NCI-H460 (cell line): ENCODE results near the gene BRSK1. TPM values are rescaled to one million over a fixed set of nuclear protein-coding genes. Genes with fewer than 3 reads are reported as not detected.
"Not testable (repeated sequence)": the region's sequence is repeated elsewhere in the genome, so short reads cannot be mapped to it uniquely, and the experiment has no call there.

Source experiments
- DNase-seq: peaks from one replicate; pipeline ENCODE4 v3.0.0-alpha.2; 2016; ENCODE audit warnings: low read depth; ENCODE audit errors: extremely low read depth
- total RNA-seq: library from RNA; depleted of rRNA; stranded (reverse); fragments of >200 nt; shearing (Covaris generic); gene quantifications from 2 replicates; pipeline ENCODE4 v1.2.3, GENCODE V29; 2014

Gene BRSK1
- total RNA-seq, 1 experiment from 2014 or later, result 3.8 TPM

DNA sequence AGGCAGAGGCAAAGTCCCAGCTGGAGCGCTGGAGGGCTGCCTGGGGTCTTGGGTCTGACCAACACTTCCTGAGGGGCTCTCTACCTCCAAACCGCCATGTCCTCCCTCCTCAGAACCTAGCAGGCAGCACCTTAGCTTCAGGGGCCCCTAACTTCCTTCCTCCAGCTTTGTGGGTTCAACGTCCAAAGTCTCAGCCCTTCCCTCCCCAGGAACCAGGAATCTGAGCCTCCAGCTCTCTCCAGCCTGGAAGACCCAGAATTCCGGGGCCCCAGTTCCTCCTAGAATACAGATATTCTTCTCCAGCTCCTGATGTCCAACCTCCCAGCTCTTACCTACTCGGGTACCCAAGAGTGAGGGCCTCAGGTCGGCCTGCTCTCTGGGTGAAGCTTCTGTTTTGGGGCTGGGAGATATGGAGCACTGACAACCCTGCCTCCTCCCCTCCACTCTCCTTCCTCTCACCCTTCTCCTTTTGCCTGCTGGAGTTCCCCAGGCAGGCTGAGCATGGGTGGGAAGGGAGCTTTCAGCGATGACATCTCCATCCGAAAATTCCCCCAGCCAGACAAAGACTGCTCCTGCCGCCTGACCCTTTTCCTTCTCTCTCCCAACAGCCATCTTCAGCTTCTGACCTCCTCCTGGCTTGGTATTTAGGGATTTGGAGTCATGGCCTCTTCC is 37.8 kb downstream of the BRSK1 start:
- DNase-seq, result no peak

- no peak for DNase-seq
Measured at GRCh38 chr19:55322204-55322885, 38.5 kb downstream of the BRSK1 start.

GRCh38 chr19:55324662-55325061 is 40.9 kb downstream of the BRSK1 start:
- no peak for DNase-seq

- DNase-seq, result no peak
Measured at GRCh38 chr19:55325172-55325571, 41.4 kb downstream of the BRSK1 start, which contains the start of gene TMEM150B. Gene TMEM150B (minus strand): TSS chr19:55325341. CDS start chr19:55321036, 4,305 bp downstream.

GRCh38 chr19:55328774-55329318 is 45.0 kb downstream of the BRSK1 start:
- not testable (repeated sequence) for DNase-seq

DNA sequence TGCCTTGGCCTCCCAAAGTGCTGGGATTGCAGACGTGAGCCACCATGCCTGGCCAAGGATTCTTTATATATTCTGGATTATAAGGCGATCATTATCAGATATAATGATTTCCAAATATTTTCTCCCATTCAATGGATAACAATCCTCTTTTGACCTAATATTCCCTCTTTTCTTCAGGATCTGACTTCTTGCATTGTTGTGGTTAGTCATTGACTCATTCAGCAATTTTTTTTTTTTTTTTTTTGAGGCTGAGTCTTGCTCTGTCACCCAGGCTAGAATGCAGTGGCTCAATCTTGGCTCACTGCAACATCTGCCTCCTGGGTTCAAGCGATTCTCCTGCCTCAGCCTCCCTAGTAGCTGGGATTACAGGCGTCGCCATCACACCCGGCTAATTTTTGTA is 46.0 kb downstream of the BRSK1 start:
- DNase-seq, result not testable (repeated sequence)

GRCh38 chr19:55333870-55334269 is 50.1 kb downstream of the BRSK1 start:
- no peak for DNase-seq

- DNase-seq, result no peak
Measured at GRCh38 chr19:55336101-55336500, 52.3 kb downstream of the BRSK1 start.

DNA sequence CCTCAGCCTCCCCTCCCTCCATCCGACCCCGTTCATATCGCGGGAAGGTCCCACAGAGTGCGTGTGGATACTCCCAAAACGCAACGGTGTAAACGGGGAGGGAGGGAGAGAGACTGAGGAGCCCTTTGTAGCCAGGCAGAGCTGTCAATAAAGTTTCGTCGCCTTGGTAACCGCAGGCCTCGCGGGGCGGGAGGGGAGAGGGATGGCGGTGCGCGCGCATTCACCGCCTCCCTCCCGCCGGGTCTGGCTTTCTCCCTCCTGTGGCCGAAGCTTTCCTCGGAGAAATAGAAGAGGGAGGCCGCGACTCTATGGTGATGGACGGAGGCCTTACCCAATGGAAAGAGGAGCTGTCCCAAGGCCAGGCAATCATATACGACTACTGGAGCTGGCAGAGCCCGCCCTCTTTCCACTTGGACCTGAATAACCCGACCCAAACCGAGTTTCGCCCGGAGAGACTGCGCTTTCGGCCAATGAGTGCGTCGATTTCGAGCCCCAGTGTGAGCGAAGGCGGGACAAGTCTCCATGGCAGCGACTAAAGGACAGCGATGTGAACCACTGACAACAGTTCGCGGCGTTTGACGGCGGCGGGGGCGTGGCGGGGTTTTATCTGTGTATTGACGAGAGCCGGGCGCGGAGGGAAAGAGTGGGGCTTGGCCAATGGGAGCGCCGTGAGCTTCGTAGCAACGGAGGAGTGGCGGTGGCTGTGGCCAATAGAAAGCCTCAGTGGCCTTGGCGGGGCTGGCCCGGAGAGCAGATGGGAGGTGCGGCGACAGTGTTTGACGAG is 55.5 kb downstream of the BRSK1 start, which contains the start of gene KMT5C:
Gene KMT5C, plus strand, starts transcription at position 772 of the 784 bp plus-strand sequence. CDS start 2,061 bp downstream, outside the sequence.
- DNase-seq, result peak; percentile 100

GRCh38 chr19:55339889-55340783 is 56.3 kb downstream of the BRSK1 start:
- no peak for DNase-seq

GRCh38 chr19:55340784-55341147 is 57.0 kb downstream of the BRSK1 start:
- no peak for DNase-seq

DNA sequence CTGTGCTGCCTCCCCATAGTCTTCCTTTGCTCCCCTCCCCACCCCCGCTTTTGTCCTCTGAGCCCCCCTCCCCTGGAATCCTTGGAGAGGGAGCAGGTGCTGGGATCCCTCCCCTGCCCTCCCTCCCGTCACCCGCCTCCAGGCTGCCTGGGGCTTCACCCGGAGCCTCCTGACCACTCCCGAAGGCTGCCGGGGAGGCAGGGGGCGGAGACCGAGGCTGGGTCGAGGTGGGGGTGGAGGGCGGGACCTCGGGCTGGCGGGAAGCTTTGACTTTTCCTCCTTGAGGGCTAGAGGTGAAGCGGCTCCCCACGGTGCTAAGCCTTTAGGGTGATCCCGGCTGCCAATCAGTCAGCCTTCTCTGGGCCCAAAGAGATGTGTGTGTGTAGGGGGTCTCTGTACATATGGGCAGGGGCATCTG is 57.4 kb downstream of the BRSK1 start:
- DNase-seq, result no peak

DNA sequence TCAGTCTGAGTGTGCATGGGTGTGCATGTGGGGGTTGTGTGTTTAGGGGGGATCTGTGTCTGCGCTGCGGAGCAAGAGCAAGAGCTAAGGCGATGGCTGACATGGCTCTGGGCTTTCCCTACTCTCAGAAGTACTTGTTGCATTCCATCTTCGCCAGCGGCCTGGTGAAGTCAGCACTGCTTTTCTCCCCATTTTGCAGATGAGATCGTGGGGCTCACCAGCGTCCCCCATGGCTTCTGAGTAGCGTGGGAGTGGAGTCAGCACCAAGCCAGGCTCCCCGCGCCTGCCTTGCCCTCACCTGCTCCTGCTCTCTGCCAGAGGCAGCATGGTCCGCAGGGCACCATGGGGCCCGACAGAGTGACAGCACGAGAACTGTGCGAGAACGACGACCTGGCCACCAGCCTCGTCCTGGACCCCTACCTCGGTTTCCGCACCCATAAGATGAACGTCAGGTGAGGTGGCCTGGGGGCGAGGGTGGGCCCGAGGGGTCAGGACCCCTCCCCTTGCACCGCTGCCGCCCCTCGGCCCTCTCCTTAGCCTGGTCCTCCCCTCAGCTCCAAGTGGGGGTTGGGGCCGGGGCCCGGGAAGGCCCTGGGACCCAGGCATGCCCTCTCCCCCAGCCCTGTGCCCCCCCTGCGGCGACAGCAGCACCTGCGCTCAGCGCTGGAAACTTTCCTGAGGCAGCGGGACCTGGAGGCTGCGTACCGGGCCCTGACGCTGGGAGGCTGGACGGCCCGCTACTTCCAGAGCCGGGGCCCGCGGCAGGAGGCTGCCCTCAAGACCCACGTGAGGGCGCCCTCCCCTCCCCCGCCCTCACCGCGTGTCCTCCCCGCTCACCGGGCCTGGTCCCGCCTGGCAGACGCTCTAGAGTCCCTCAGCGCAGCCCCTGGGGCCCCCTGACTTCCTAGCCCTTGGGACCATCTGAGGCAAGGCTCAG is 58.1 kb downstream of the BRSK1 start:
- no peak for DNase-seq

DNA sequence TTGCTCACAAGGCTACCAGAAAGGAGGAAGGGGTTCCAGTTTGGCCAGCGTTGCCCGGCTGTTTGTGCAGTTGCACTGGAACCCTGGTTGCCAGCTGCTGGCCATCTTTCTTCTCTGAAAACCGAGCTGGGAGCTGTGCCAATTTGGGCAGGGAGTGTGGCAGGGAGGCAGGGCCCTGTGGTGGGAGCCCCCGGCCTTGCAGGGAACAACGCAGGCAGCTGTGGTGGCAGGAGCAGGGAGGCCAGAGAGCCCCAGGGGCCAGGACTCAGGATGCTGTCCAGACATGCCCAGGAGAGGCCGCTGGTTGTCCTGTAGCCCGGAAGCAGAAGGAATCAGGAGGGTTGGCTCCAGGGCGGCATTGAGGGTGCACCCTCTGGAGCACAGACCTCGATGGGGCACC is 60.6 kb downstream of the BRSK1 start:
- no peak for DNase-seq

DNA sequence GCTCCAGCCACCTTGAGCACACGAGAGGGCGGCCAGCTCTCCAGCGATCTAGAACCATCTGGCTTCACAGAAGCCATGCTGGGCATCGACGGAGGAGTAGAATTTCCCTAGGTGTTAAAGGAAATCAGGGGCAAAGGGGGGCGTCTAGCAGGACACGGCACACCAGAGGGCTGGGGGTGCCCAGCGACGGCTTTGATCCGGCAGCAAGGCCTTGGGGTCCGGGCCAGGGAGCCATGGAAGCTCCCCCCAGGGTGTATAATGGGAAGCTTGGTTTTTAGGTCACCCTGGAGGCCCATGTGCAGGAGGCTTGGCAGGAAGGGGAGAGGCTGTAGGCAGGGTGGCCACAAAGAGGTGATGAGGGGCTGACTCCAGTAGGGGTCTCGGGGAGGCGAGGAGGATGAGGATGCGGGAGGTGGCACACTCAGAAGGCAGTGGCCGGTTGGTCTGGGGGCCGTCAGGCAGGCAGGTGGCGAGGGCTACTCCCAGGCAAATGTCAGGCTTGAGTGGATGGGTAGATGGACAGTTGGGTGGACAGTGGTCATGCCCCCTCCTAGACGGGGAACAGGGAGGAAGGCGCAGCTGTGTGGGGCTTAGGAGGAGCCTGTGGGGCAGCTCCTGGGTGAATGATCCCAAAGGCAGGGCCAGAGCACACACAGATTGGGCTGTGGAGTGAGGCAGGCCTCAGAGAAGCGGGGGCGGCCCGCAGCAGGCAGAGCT is 61.5 kb downstream of the BRSK1 start:
- no peak for DNase-seq

- DNase-seq, result no peak
Measured at GRCh38 chr19:55345818-55346724, 62.3 kb downstream of the BRSK1 start.

- no peak for DNase-seq
Measured at GRCh38 chr19:55346725-55347441, 63.1 kb downstream of the BRSK1 start.
